Mesodermal cell (in vitro differentiated cells): Measurements from ENCODE around the gene SDCCAG8. TPM values are rescaled to one million over a fixed set of nuclear protein-coding genes. Genes with fewer than 3 reads are reported as not detected.
"Not testable (repeated sequence)": the region's sequence is repeated elsewhere in the genome, so short reads cannot be mapped to it uniquely, and the experiment has no call there.

Source experiments
- H3K27ac ChIP-seq: 2 replicates; pipeline ENCODE4 v1.7.0; 2013; ENCODE audit warnings: mild to moderate bottlenecking, low read depth, low read length, moderate library complexity; ENCODE audit not compliant: severe bottlenecking
- H3K36me3 ChIP-seq: 2 replicates; pipeline ENCODE4 v1.7.1; 2013; ENCODE audit warnings: mild to moderate bottlenecking, low read length, moderate library complexity; ENCODE audit not compliant: control insufficient read depth, insufficient read depth
- H3K4me1 ChIP-seq: one replicate; pipeline ENCODE4 v1.7.1; 2013; ENCODE audit warnings: mild to moderate bottlenecking, low read length; ENCODE audit not compliant: insufficient read depth, control insufficient read depth, poor library complexity, severe bottlenecking
- H3K4me3 ChIP-seq: 2 replicates; pipeline ENCODE4 v1.7.0; 2013; ENCODE audit warnings: low read length, control low read depth, mild to moderate bottlenecking; ENCODE audit not compliant: insufficient read depth, poor library complexity, severe bottlenecking; ENCODE audit errors: extremely low read depth
- H3K9me3 ChIP-seq: 2 replicates; pipeline ENCODE4 v1.7.1; 2013; ENCODE audit warnings: mild to moderate bottlenecking, low read length, moderate library complexity; ENCODE audit not compliant: control insufficient read depth
- WGBS, 2 experiments: methylation state at CpG; one replicate each; pipeline ENCODE4 v1.1.5; 2013; ENCODE audit warnings: missing lambda C conversion rate in 2 of 2; ENCODE audit not compliant: insufficient coverage in 2 of 2; 5-methylcytosine and 5-hydroxymethylcytosine counted together
- polyA plus RNA-seq, 2 experiments: library from polyadenylated mRNA; stranded (reverse); fragments of 50-300 nt; gene quantifications; one replicate each; pipeline ENCODE4 v1.2.3, GENCODE V29; 2013

The SDCCAG8 gene
- 28.8 TPM for polyA plus RNA-seq (2013, experiment 1 of 2)
- polyA plus RNA-seq (2013, experiment 2 of 2): 23.2 TPM

- Histone ChIP-seq H3K9me3 (no peaks in the 10 kb centered on the region), H3K4me1 (peaks cover 4% of the 10 kb centered on the region), H3K4me3 (peak within 1 kb of the TSS; percentile 89), H3K27ac (peak within 1 kb of the TSS; percentile 95), H3K36me3 (peaks cover 7% of the 10 kb centered on the region)
- 3 to 5% methylated on average over 27 to 29 of the region's 32 CpGs for WGBS, 2 experiments
Measured at GRCh38 chr1:243255791-243256512, at the start of gene SDCCAG8. TSS of gene SDCCAG8 (plus strand) at chr1:243256041. CDS start at chr1:243256174, 133 bp downstream.

- H3K4me3 ChIP-seq, H3K9me3 ChIP-seq, H3K27ac ChIP-seq, H3K4me1 ChIP-seq: not testable (repeated sequence)
- no CpG with 5 or more reads among the region's 3 CpGs for WGBS, 2 experiments
- H3K36me3 ChIP-seq: peaks cover 41% of the 10 kb centered on the region
Measured at GRCh38 chr1:243211984-243212383, 43.9 kb upstream of the SDCCAG8 start.

DNA sequence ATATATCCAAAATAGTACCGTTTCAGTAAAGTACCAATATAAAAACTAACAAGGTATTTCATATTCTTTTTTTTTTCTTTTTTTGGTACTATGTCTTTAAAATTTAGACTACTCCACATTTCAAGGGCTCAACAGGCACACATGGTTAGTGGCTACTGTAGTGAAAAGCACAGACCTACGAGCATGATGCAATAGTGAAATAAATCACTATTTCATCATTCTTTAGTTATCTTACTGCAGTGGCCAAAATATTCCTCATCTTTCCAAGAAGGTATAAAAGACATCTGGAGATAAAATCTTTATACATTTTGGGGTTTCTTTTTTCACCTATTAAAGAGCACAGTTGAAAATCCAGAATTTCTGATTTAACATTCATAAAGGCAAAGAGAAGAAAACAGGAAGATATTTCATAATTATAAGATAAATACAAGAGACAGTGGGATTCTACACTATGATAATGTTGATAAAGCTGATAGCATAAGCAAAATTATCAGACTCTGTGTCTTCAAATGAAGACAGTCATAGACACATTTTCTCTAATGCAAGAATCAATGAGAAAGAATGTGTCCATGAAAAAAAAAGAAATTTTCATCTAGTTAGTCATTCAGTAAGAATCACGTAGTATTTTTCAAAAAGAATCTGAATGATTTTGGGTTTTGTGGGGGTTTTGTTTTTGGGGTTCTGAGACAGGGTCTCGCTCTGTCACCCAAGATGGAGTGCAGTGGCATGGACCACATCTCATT is 42.6 kb upstream of the SDCCAG8 start:
- 90 to 100% methylated on average over 2 of the region's 4 CpGs for WGBS, 2 experiments
- Histone ChIP-seq H3K27ac (no peak overlapping the region), H3K4me3 (no peak overlapping the region), H3K4me1 (no peaks in the 10 kb centered on the region), H3K9me3 (no peaks in the 10 kb centered on the region), H3K36me3 (peaks cover 51% of the 10 kb centered on the region)

DNA sequence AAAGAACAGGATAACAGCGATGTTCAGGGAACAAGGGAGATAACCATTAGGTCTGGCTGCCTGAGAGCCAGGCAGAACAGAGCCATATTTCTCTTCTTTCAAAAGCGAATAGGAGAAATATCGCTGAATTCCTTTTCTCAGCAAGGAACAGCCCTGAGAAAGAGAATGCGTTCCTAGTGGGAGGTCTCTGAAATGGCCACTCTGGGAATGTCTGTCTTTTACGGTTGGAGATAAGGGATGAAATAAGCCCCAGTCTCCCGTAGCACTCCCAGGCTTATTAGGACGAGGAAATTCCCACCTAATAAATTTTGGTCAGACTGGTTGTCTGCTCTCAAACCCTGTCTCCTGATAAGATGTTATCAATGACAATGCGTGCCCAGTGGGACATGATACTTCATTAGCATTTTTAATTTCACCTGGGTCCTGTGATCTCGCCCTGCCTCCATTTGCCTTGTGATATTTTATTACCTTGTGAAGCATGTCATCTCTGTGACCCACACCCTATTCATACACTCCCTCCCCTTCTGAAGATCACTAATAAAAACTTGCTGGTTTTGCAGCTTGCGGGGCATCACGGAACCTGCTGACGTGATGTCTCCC is 40.5 kb upstream of the SDCCAG8 start:
- 77 to 81% methylated on average over 5 to 7 of the region's 12 CpGs for WGBS, 2 experiments
- H3K4me1 ChIP-seq, H3K27ac ChIP-seq, H3K9me3 ChIP-seq, H3K4me3 ChIP-seq: not testable (repeated sequence)
- H3K36me3 ChIP-seq: peaks cover 59% of the 10 kb centered on the region

DNA sequence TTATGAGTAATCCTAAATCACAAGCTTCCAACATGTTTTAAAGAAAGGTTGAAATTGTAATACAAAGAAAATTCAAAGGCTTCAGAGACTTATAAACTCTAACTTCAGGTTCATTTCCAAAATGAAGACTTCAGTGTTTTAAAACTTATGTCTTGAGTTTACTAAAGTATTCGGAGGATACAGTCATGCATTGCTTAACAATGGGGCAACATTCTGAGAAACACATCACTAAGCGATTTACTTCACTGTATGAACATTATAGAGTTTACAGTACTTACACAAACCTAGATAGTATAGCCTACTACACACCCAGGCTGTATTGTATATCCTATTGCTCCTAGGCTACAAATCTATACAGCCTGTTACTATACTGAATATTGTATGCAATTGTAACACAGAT is 39.1 kb upstream of the SDCCAG8 start:
- Histone ChIP-seq H3K4me1 (no peaks in the 10 kb centered on the region), H3K4me3 (no peak overlapping the region), H3K27ac (no peak overlapping the region), H3K36me3 (peaks cover 72% of the 10 kb centered on the region), H3K9me3 (no peaks in the 10 kb centered on the region)
- WGBS, 2 experiments: no CpG with 5 or more reads among the region's 2 CpGs

GRCh38 chr1:243217349-243217748 is 38.5 kb upstream of the SDCCAG8 start:
- no peaks in the 10 kb centered on the region for H3K4me1 ChIP-seq
- no peaks in the 10 kb centered on the region for H3K9me3 ChIP-seq
- H3K36me3 ChIP-seq: peaks cover 72% of the 10 kb centered on the region
- WGBS, 2 experiments: no CpG with 5 or more reads among the region's 2 CpGs
- no peak overlapping the region for H3K27ac ChIP-seq
- H3K4me3 ChIP-seq: no peak overlapping the region

DNA sequence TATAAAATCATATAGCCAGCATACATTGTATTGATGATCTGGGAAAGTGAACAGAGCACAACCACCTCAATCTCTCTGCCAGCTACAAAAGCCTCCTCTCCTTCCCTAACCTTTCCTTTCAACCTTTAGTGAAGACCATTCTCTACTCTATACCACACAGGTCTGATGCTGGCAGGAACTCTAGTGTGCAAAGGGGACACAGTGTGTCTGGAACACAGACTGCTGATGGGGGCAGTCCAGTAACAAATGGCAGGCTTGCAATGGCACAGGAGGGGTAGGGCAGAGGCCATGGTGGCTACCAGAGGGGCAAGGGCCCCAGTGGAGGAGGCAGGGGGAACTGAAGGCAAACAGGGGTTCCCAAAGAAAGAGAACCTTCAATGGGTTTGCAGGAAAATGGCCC is 37.8 kb upstream of the SDCCAG8 start:
- Histone ChIP-seq H3K4me1 (no peaks in the 10 kb centered on the region), H3K27ac (no peak overlapping the region), H3K4me3 (no peak overlapping the region), H3K36me3 (peaks cover 72% of the 10 kb centered on the region), H3K9me3 (no peaks in the 10 kb centered on the region)

DNA sequence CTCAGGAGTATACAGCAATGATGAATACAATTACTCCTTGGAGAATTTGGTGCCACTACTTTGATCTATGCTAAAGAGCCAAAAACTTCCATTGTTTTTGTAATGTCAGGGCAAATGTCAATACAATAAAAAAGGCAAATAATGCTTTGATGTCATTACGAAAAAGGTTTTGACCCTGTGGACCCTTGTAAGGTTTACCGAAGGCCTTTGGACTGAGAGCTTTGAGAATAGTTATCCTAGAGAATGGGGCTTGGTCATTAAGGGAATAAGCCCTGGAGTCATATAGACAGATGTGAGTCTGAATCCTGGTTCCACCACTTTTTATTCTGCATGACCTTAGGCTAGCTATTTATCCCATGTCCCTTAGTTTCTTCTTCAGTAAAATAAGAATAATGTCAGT is 28.2 kb upstream of the SDCCAG8 start:
- peaks cover 53% of the 10 kb centered on the region for H3K36me3 ChIP-seq
- H3K27ac ChIP-seq: no peak overlapping the region
- H3K9me3 ChIP-seq: peaks cover 16% of the 10 kb centered on the region
- peaks cover 5% of the 10 kb centered on the region for H3K4me1 ChIP-seq
- 93 to 100% methylated on average over 2 of the region's 2 CpGs for WGBS, 2 experiments
- H3K4me3 ChIP-seq: no peak overlapping the region

- WGBS, 2 experiments: no CpG with 5 or more reads among the region's 1 CpG
- H3K4me1 ChIP-seq: no peaks in the 10 kb centered on the region
- H3K27ac ChIP-seq: no peak overlapping the region
- peaks cover 50% of the 10 kb centered on the region for H3K36me3 ChIP-seq
- no peak overlapping the region for H3K4me3 ChIP-seq
- peaks cover 24% of the 10 kb centered on the region for H3K9me3 ChIP-seq
Measured at GRCh38 chr1:243229526-243229925, 26.3 kb upstream of the SDCCAG8 start.

DNA sequence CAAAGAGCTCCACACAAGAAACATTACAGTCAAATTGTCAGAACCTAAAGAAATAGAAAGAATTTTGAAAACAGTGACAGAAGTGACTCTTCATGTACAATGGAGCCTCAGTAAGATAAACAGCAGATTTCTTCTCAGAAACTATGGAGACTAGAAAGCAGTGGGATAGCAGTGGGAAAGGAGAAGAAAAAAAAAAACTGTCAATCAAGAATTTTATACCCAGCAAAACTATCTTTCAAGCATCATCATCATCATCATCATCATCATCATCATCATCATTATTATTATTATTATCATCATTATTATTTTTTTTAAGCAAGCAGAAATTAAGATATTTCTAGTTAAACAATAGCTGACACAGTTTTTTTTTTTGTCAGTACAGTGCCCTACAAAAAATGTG is 24.9 kb upstream of the SDCCAG8 start:
- H3K27ac ChIP-seq: no peak overlapping the region
- no peak overlapping the region for H3K4me3 ChIP-seq
- H3K36me3 ChIP-seq: peaks cover 45% of the 10 kb centered on the region
- no peaks in the 10 kb centered on the region for H3K4me1 ChIP-seq
- peaks cover 24% of the 10 kb centered on the region for H3K9me3 ChIP-seq

DNA sequence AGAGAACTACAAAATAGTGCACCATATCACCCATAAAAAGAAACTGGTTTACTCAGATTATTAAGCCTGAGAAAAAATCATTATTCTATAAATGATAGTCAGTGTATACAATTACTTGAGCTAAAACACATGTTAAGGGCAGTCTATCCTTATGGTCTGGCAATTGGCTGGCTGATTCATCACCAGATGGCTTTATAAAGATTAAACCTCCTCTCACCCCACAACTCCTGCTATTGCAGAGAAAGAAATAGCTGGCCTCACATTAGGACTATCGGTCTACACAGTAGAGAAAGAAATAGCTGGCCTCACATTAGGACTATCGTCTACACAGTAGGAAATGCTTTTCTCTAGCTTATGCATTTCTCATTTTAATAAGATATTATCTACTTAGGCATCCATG is 21.9 kb upstream of the SDCCAG8 start:
- no CpG with 5 or more reads among the region's 2 CpGs for WGBS, 2 experiments
- Histone ChIP-seq H3K36me3 (peaks cover 70% of the 10 kb centered on the region), H3K4me3 (no peak overlapping the region), H3K4me1 (no peaks in the 10 kb centered on the region), H3K27ac (no peak overlapping the region), H3K9me3 (peaks cover 24% of the 10 kb centered on the region)
